Panc1 (cell line): ENCODE measurements around the gene PLD3. TPM values are rescaled to one million over a fixed set of nuclear protein-coding genes. Genes with fewer than 3 reads are reported as not detected.

Source experiments
- ATAC-seq: fragments of 200-7000 bp; cut with Tn5 transposase; 2 replicates; pipeline ENCODE4 v1.9.1; 2020; ENCODE audit warnings: mild to moderate bottlenecking, moderate library complexity
- BruUV-seq: library from RNA; stranded (reverse); fragments of 400-500 nt; replicated peaks from 2 replicates; lab custom pipeline; 2021; lab: Mats Ljungman, UMichigan
- CTCF ChIA-PET: fragments of 300-600 bp; sonication (Branson Sonifier 250); formaldehyde crosslinking; loops from one replicate; lab custom pipeline; 2022; ENCODE audit warnings: antibody characterized with exemption; lab: Charles Lee
- POLR2A ChIA-PET: fragments of 300-600 bp; sonication (Branson Sonifier 250); formaldehyde crosslinking; loops from one replicate; lab custom pipeline; 2022; ENCODE audit warnings: antibody characterized with exemption; lab: Charles Lee
- DNase-seq: peaks from one replicate; pipeline ENCODE4 v3.0.0-alpha.2; 2010; ENCODE audit warnings: low read depth, low spot score
- H3K27ac ChIP-seq: 2 replicates; pipeline ENCODE4 v1.5.1; 2011; ENCODE audit warnings: mild to moderate bottlenecking, low read length, inconsistent platforms
- H3K27me3 ChIP-seq: fragments of 200-500 bp; sonication (Bioruptor generic); 2 replicates; pipeline ENCODE4 v1.6.0; 2014; ENCODE audit warnings: low read length, inconsistent platforms; ENCODE audit not compliant: control insufficient read depth, insufficient read depth
- H3K36me3 ChIP-seq: fragments of 200-500 bp; sonication (Bioruptor generic); 2 replicates; pipeline ENCODE4 v1.5.1; 2014; ENCODE audit warnings: inconsistent platforms, mild to moderate bottlenecking, low read length, moderate library complexity; ENCODE audit not compliant: control insufficient read depth, insufficient read depth
- H3K4me1 ChIP-seq: 2 replicates; pipeline ENCODE4 v1.5.1; 2011; ENCODE audit warnings: inconsistent platforms, mild to moderate bottlenecking, low read length, moderate library complexity; ENCODE audit not compliant: control insufficient read depth, insufficient read depth
- H3K4me3 ChIP-seq, 2 experiments: 2 replicates each; pipeline ENCODE4 v1.5.1; 2011 to 2012; ENCODE audit warnings: low read depth in 2 of 2, low read length in 2 of 2, mild to moderate bottlenecking in 2 of 2, inconsistent platforms in 1 of 2, moderate library complexity in 1 of 2
- H3K9me3 ChIP-seq: fragments of 200-500 bp; sonication (Bioruptor generic); 2 replicates; pipeline ENCODE4 v1.5.1; 2014; ENCODE audit warnings: low read depth, mild to moderate bottlenecking, inconsistent platforms, low read length, moderate library complexity; ENCODE audit not compliant: control insufficient read depth, insufficient read depth
- POLR2AphosphoS5 ChIP-seq: IDR thresholded peaks from 2 replicates; pipeline ENCODE4 v1.6.1; 2012; ENCODE audit warnings: mild to moderate bottlenecking, low read depth, low read length, moderate library complexity
- SIN3A ChIP-seq: IDR thresholded peaks from 2 replicates; pipeline ENCODE4 v1.6.1; 2012; ENCODE audit warnings: low read depth, mild to moderate bottlenecking, low read length, moderate library complexity, borderline replicate concordance; ENCODE audit not compliant: insufficient read depth
- TCF7L2 ChIP-seq: IDR thresholded peaks from 2 replicates; pipeline ENCODE4 v1.6.1; 2011; ENCODE audit warnings: mild to moderate bottlenecking, low read depth, low read length, inconsistent platforms
- in situ Hi-C: cut with HindIII; loops from 2 replicates; pipeline ENCODE4 v1.10.0; 2016; ENCODE audit warnings: low sequenced_read_pairs, low pct_unique_long_range_greater_than_20kb
- intact Hi-C: fragments of 100-400 bp; cut with micrococcal nuclease; formaldehyde crosslinking; loops from one replicate; pipeline ENCODE4 v1.10.0; 2022; ENCODE audit not compliant: unreplicated experiment
- total RNA-seq: library from RNA; stranded (reverse); gene quantifications from one replicate; pipeline ENCODE4 v1.2.1, GENCODE V29; 2021; ENCODE audit not compliant: unreplicated experiment
- TF ChIP-seq, protein P1 (sequence below), 2 experiments: IDR thresholded peaks; 2 replicates each; pipeline ENCODE4 v1.6.1; 2011 to 2012; ENCODE audit warnings: low read depth in 2 of 2, control low read depth in 1 of 2, low read length in 1 of 2, mild to moderate bottlenecking in 1 of 2, moderate library complexity in 1 of 2; ENCODE audit not compliant: insufficient read depth in 1 of 2
- TF ChIP-seq, protein P2 (sequence below): fragments of 450-650 bp; IDR thresholded peaks from 2 replicates; pipeline ENCODE4 v1.5.1; 2017; ENCODE audit warnings: mild to moderate bottlenecking

The PLD3 gene
- total RNA-seq, 1 experiment from 2014 or later, result 81.8 TPM

DNA sequence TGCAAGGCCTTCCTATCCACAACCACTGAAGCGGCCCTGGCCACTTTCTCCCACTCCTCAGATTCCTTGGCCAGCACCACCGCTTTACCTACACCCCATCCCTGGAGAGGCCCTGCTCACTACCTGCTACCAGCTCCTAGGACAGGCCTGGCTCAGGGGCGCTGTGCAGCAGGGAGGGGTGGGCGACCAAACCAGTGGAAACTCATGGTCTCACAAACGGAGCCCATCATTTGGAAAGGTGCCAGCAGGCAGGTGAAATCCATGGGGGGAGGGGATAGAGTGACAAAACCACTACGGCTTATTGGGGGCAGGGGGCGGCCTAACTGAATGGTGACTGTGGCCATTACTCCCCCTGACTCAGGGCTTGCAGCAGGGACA is 27.9 kb upstream of the PLD3 start:
- POLR2A ChIA-PET, result interaction anchor here (0.7 to 1.3 kb wide), 4 partner anchors 15 to 1701 kb away, joined by 4 to 11 read pairs (median 5); no protein-coding TSS in a partner anchor
- CTCF ChIA-PET, result interaction anchor here (0.5 to 26.0 kb wide), 12 partner anchors 14 to 1686 kb away, joined by 3 to 498 read pairs (median 4); partner anchors contain the start of gene DLL3
- Histone ChIP-seq H3K4me3 (no peak overlapping the region), H3K9me3 (no peaks in the 10 kb centered on the region), H3K4me1 (no peaks in the 10 kb centered on the region), H3K36me3 (no peaks in the 10 kb centered on the region), H3K27ac (no peak overlapping the region), H3K27me3 (peaks cover 3% of the 10 kb centered on the region; the same call in 1 of the 2 replicates)
- no TSS peak for BruUV-seq
- TF ChIP-seq TCF7L2, result no peak
- no peak for DNase-seq
- in situ Hi-C loops (no loop called here), intact Hi-C loops (no loop called here)
- ATAC-seq, result peak; percentile 1; the same call in 1 of the 2 replicates

DNA sequence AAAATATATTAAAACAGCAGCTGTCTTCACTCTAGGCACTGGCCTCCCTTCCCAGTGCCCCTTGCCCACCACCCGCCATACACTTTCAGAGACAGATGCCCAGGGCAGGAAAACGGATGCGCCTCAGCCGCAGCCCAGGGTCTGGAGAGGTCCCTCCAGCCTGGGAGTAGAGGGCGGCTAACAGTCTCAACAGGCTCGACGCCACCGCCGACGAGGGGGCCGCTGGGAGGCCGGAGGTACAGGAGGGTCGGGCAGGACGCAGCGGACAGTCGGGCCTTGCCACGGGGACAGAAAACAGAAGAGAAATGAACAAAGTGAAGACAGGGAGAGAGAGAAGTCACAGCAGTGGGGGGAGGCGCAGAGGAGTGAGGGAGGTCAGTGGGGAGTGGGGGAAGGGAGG is 27.4 kb upstream of the PLD3 start:
- TF ChIP-seq, protein P1, sequence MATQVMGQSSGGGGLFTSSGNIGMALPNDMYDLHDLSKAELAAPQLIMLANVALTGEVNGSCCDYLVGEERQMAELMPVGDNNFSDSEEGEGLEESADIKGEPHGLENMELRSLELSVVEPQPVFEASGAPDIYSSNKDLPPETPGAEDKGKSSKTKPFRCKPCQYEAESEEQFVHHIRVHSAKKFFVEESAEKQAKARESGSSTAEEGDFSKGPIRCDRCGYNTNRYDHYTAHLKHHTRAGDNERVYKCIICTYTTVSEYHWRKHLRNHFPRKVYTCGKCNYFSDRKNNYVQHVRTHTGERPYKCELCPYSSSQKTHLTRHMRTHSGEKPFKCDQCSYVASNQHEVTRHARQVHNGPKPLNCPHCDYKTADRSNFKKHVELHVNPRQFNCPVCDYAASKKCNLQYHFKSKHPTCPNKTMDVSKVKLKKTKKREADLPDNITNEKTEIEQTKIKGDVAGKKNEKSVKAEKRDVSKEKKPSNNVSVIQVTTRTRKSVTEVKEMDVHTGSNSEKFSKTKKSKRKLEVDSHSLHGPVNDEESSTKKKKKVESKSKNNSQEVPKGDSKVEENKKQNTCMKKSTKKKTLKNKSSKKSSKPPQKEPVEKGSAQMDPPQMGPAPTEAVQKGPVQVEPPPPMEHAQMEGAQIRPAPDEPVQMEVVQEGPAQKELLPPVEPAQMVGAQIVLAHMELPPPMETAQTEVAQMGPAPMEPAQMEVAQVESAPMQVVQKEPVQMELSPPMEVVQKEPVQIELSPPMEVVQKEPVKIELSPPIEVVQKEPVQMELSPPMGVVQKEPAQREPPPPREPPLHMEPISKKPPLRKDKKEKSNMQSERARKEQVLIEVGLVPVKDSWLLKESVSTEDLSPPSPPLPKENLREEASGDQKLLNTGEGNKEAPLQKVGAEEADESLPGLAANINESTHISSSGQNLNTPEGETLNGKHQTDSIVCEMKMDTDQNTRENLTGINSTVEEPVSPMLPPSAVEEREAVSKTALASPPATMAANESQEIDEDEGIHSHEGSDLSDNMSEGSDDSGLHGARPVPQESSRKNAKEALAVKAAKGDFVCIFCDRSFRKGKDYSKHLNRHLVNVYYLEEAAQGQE (IDR thresholded peaks at IDR 0.05; ENCODE audit: insufficient read depth in 1 of 2, low read depth in 2 of 2, low read length in 1 of 2), result no peak
- no peak for TF ChIP-seq TCF7L2
- TF ChIP-seq, protein P2, sequence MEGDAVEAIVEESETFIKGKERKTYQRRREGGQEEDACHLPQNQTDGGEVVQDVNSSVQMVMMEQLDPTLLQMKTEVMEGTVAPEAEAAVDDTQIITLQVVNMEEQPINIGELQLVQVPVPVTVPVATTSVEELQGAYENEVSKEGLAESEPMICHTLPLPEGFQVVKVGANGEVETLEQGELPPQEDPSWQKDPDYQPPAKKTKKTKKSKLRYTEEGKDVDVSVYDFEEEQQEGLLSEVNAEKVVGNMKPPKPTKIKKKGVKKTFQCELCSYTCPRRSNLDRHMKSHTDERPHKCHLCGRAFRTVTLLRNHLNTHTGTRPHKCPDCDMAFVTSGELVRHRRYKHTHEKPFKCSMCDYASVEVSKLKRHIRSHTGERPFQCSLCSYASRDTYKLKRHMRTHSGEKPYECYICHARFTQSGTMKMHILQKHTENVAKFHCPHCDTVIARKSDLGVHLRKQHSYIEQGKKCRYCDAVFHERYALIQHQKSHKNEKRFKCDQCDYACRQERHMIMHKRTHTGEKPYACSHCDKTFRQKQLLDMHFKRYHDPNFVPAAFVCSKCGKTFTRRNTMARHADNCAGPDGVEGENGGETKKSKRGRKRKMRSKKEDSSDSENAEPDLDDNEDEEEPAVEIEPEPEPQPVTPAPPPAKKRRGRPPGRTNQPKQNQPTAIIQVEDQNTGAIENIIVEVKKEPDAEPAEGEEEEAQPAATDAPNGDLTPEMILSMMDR, result no peak
- TF ChIP-seq POLR2AphosphoS5, result no peak
- TF ChIP-seq SIN3A, result no peak
- no peak overlapping the region for H3K27ac ChIP-seq
- H3K27me3 ChIP-seq, result peaks cover 3% of the 10 kb centered on the region; the same call in 1 of the 2 replicates
- in situ Hi-C loops (no loop called here), intact Hi-C loops (no loop called here)
- no peaks in the 10 kb centered on the region for H3K9me3 ChIP-seq
- DNase-seq (no peak), ATAC-seq (no peak)
- BruUV-seq, result TSS peak; percentile 45
- no peak overlapping the region for H3K4me3 ChIP-seq
- H3K4me1 ChIP-seq, result no peaks in the 10 kb centered on the region
- ChIA-PET CTCF (interaction anchor here (0.6 to 26.0 kb wide), 7 partner anchors 14 to 1684 kb away, joined by 3 to 498 read pairs (median 5); no protein-coding TSS in a partner anchor), POLR2A (interaction anchor here (0.6 to 1.9 kb wide), 2 partner anchors 12 to 178 kb away, joined by 9 to 17 read pairs; no protein-coding TSS in a partner anchor)
- H3K36me3 ChIP-seq, result no peaks in the 10 kb centered on the region

DNA sequence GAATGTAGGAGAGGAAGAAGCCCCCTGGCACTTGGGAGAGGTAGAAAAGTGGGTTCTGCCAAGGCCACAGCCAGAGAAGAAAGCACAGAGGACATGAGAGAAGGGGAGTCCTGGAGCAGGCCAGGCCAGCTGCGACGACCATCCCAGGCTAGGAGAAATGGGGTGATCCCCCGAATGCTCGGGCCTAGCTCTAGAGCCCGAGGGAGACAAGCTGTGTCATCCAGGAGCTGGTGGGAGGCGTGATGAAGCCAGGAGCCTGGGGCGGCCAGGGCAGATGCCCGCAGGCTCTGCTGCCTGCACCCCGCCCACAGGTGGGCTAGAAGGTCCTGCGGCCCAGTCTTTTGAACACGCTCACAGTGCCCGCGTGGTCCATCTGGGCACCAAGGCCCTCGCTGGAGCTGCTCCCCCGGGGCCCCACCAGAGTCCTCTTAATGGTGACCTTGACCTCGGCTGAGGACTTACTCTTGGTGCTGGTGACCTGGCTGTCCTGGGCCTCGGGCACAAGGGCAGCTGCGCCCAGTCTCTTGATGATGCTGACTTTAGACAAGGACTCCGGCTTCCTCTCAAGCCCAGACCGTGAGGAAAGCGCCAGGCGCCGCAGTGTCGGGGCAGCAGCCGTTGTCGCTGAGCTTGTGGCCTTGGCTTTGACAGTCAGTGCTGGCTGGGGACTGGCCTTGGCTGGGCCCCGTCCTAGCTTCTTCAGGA is 26.8 kb upstream of the PLD3 start:
- no peaks in the 10 kb centered on the region; the same call in 1 of the 2 replicates for H3K27me3 ChIP-seq
- in situ Hi-C loops, result no loop called here
- H3K27ac ChIP-seq, result no peak overlapping the region
- H3K4me1 ChIP-seq, result no peaks in the 10 kb centered on the region
- intact Hi-C loops, result no loop called here
- no peaks in the 10 kb centered on the region for H3K9me3 ChIP-seq
- no peaks in the 10 kb centered on the region for H3K36me3 ChIP-seq
- BruUV-seq, result no TSS peak
- ATAC-seq (peak; percentile 1), DNase-seq (no peak)
- ChIA-PET CTCF (interaction anchor here (0.6 to 26.0 kb wide), 13 partner anchors 9 to 1685 kb away, joined by 3 to 498 read pairs (median 4); partner anchors contain the start of gene MAP3K10), POLR2A (interaction anchor here (0.5 to 1.9 kb wide), 9 partner anchors 8 to 1801 kb away, joined by 3 to 17 read pairs (median 7); no protein-coding TSS in a partner anchor)
- no peak overlapping the region for H3K4me3 ChIP-seq
- TF ChIP-seq TCF7L2 (no peak), POLR2AphosphoS5 (no peak), SIN3A (no peak)
- TF ChIP-seq, protein P2, result no peak
- TF ChIP-seq, protein P1 (IDR thresholded peaks at IDR 0.05; ENCODE audit: insufficient read depth in 1 of 2, low read depth in 2 of 2, low read length in 1 of 2), result no peak
